Nephron progenitor cell (in vitro differentiated cells): ENCODE results near the gene GPD1.

Source experiments
- DNase-seq: peaks from one replicate; pipeline ENCODE4 v3.0.0; 2021
- H3K27ac Mint-ChIP-seq: 2 replicates; pipeline ENCODE4 v1.8.0; 2021; ENCODE audit warnings: mild to moderate bottlenecking, moderate library complexity, mixed read lengths
- H3K27me3 Mint-ChIP-seq: 2 replicates; pipeline ENCODE4 v1.8.0; 2021; ENCODE audit warnings: mild to moderate bottlenecking, low read depth, mixed read lengths; ENCODE audit not compliant: poor library complexity
- H3K36me3 Mint-ChIP-seq: 2 replicates; pipeline ENCODE4 v1.8.0; 2021; ENCODE audit warnings: low read depth, mixed read lengths
- H3K4me1 Mint-ChIP-seq: 2 replicates; pipeline ENCODE4 v1.8.0; 2021; ENCODE audit warnings: mixed read lengths
- H3K4me3 Mint-ChIP-seq: 2 replicates; pipeline ENCODE4 v1.8.0; 2021; ENCODE audit warnings: mild to moderate bottlenecking, moderate library complexity, mixed read lengths
- H3K9me3 Mint-ChIP-seq: 2 replicates; pipeline ENCODE4 v1.8.0; 2021; ENCODE audit warnings: mild to moderate bottlenecking, moderate library complexity, mixed read lengths
- TF ChIP-seq, protein P1 (sequence below): fragments of 200-600 bp; sonication (generic); IDR thresholded peaks from 2 replicates; pipeline ENCODE4 v1.5.0; 2021; ENCODE audit warnings: antibody characterized with exemption

Gene GPD1

DNA sequence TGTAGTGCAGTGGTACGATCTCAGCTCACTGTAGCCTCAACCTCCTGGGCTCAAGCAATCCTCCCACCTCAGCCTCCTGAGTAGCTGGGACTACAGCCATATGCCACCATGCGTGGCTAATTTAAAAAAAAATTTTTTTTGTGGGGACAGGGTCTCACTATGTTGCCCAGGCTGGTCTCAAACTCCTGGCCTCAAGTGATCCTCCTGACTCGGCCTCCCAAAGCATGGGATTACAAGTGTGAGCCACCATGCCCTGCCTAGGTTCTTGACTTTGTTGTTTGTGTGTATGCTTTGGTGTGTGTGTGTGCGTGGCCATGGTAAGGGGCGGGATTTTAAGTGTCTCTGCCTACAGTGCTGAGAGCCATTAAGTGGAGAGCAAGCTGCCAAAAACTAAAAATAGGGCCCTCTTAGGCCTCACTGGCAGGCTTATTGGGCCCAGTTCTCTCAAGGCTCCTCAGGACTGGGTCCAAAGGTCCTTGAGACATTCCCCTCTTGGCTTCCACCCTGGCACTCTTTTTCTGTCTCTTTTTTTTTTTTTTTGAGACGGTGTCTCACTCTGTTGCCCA is 13.3 kb downstream of the GPD1 start:
- Mint-ChIP-seq H3K27me3 (no peaks in the 10 kb centered on the region), H3K4me3 (no peak overlapping the region), H3K9me3 (no peaks in the 10 kb centered on the region), H3K36me3 (peaks cover 20% of the 10 kb centered on the region), H3K4me1 (peaks cover 20% of the 10 kb centered on the region), H3K27ac (no peak overlapping the region)
- TF ChIP-seq, protein P1, sequence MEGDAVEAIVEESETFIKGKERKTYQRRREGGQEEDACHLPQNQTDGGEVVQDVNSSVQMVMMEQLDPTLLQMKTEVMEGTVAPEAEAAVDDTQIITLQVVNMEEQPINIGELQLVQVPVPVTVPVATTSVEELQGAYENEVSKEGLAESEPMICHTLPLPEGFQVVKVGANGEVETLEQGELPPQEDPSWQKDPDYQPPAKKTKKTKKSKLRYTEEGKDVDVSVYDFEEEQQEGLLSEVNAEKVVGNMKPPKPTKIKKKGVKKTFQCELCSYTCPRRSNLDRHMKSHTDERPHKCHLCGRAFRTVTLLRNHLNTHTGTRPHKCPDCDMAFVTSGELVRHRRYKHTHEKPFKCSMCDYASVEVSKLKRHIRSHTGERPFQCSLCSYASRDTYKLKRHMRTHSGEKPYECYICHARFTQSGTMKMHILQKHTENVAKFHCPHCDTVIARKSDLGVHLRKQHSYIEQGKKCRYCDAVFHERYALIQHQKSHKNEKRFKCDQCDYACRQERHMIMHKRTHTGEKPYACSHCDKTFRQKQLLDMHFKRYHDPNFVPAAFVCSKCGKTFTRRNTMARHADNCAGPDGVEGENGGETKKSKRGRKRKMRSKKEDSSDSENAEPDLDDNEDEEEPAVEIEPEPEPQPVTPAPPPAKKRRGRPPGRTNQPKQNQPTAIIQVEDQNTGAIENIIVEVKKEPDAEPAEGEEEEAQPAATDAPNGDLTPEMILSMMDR, result no peak
- no peak for DNase-seq

DNA sequence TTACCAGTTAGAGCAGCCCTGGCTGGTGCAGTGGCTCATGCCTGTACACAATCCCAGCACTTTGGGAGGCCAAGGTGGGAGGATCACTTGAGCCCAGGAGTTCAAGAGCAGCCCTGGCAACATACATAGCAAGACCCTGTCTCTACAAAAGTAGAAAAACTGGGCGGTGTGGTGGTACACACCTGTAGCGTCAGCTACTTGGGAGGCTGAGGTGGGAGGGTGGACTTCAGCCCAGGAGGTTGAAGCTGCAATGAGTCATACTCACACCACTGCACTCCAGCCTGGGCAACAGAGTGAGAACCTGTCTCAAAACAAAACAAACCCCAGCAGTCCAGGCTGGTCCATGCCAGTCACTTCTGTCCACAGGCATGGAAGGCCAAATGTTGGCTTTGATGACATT is 15.6 kb downstream of the GPD1 start:
- no peak overlapping the region for H3K27ac Mint-ChIP-seq
- no peaks in the 10 kb centered on the region for H3K27me3 Mint-ChIP-seq
- TF ChIP-seq, protein P1, result no peak
- DNase-seq, result no peak
- H3K4me1 Mint-ChIP-seq, result peaks cover 8% of the 10 kb centered on the region
- peaks cover 31% of the 10 kb centered on the region for H3K36me3 Mint-ChIP-seq
- H3K4me3 Mint-ChIP-seq, result no peak overlapping the region
- no peaks in the 10 kb centered on the region for H3K9me3 Mint-ChIP-seq

DNA sequence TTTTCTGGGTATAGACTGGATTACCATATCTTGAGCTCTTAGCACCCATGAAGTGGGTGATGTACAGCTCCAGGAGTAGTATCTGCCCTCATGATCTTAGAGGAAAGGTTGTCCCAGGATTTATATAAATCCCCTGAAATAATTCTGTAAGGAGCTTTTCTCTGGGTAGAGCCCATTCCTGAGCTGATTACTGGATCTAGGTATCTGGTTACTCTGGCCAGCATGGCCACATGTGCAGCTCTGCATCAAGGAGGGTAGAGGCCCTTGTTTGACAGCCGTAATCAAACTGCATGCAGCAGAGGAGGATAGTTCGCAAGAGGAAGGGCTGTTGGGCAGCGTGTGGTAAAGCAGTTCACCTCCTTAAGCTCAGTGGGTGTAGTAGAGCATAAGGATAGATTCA is 16.7 kb downstream of the GPD1 start:
- DNase-seq, result no peak
- TF ChIP-seq, protein P1, result no peak
- Mint-ChIP-seq H3K27me3 (no peaks in the 10 kb centered on the region), H3K27ac (peak overlapping the region; percentile 2), H3K4me3 (no peak overlapping the region), H3K36me3 (peaks cover 26% of the 10 kb centered on the region), H3K4me1 (peaks cover 5% of the 10 kb centered on the region), H3K9me3 (no peaks in the 10 kb centered on the region)

DNA sequence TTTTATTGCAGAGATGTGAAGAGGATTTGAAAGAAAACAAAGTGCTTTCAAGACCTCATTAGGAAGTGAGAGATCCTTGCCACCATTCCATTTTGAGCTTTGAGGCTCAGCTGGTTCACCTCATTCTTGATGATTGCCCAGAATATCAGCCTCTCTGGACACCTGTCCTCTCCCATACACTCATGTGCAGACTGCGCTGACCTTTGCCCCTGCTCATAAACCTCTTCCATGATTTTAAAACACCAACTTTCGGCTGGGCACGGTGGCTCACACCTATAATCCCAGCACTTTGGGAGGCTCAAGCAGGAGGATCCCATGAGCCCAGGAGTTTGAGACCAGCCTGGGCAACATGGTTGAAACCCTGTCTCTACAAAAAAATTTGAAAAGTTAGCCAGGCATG is 17.1 kb downstream of the GPD1 start:
- H3K27ac Mint-ChIP-seq, result no peak overlapping the region

DNA sequence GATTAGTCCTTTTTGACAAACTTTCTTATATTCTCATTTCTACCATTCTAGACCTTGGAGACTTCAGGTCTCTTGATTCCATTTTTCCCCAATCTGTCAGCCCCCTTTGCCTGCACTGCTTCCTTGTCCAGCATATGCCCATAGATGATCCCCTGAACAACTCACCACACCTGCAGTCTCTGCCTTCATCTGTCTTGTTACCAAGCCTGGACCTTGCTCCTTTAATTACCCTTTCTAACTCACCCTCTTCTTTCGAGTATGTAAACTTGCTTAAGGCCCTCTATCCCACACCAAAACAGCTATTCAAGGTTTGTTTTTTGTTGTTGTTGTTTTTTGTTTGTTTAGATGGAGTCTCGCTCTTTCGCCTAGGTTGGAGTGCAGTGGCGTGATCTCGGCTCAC is 17.8 kb downstream of the GPD1 start:
- H3K9me3 Mint-ChIP-seq, result no peaks in the 10 kb centered on the region
- TF ChIP-seq, protein P1, result no peak
- DNase-seq, result no peak
- no peak overlapping the region for H3K4me3 Mint-ChIP-seq
- H3K4me1 Mint-ChIP-seq, result peaks cover 5% of the 10 kb centered on the region
- H3K27ac Mint-ChIP-seq, result peak overlapping the region; percentile 7
- no peaks in the 10 kb centered on the region for H3K27me3 Mint-ChIP-seq
- peaks cover 23% of the 10 kb centered on the region for H3K36me3 Mint-ChIP-seq

More for the DNA sequence above, 17.1 kb downstream of the GPD1 start:
- no peak for DNase-seq
- H3K9me3 Mint-ChIP-seq, result no peaks in the 10 kb centered on the region
- H3K4me3 Mint-ChIP-seq, result no peak overlapping the region
- peaks cover 5% of the 10 kb centered on the region for H3K4me1 Mint-ChIP-seq
- TF ChIP-seq, protein P1, result no peak
- peaks cover 22% of the 10 kb centered on the region for H3K36me3 Mint-ChIP-seq
- no peaks in the 10 kb centered on the region for H3K27me3 Mint-ChIP-seq

DNA sequence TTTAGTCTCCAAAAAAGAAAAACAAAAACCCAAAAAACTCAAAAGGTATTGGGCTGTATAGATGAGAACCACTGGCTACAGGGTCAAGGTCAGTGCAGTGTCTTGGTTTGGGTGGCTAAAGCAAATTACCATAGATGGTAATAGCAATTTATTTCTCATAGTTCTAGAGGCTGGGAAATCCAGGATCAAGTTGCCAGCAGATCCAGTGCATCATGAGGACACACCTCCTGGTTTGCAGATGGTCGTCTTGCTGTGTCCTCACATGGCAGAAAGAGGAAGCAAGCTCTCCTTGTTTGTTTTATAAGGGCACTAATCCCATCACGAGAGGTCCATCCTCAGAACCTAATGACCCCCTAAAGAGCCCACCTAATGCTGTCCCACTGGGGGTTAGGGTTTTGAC is 19.4 kb downstream of the GPD1 start:
- DNase-seq, result no peak
- H3K9me3 Mint-ChIP-seq, result no peaks in the 10 kb centered on the region
- H3K4me1 Mint-ChIP-seq, result peaks cover 5% of the 10 kb centered on the region
- no peaks in the 10 kb centered on the region for H3K27me3 Mint-ChIP-seq
- H3K36me3 Mint-ChIP-seq, result peaks cover 33% of the 10 kb centered on the region
- H3K27ac Mint-ChIP-seq, result peak overlapping the region; percentile 58
- no peak overlapping the region for H3K4me3 Mint-ChIP-seq
- TF ChIP-seq, protein P1, result no peak
